ENCODE results near the gene CBARP. TPM values are rescaled to one million over a fixed set of nuclear protein-coding genes. Genes with fewer than 3 reads are reported as not detected.

CBARP gene
- polyA plus RNA-seq, 2 donors = 0.95 to 1.3 TPM

GRCh38 chr19:1221904-1222255, 15.9 kb downstream of the CBARP start:
- no peak overlapping the region for H3K27ac ChIP-seq (ENCODE audit: low read depth in 2 of 2, low read length in 1 of 2)
- H3K36me3 ChIP-seq (ENCODE audit: control insufficient read depth in 2 of 2, insufficient read depth in 2 of 2, low read length in 1 of 2) = peaks cover 12 to 61% of the 10 kb centered on the region in 2 donors
- no peaks in the 10 kb centered on the region for H3K9me3 ChIP-seq (ENCODE audit: control insufficient read depth in 2 of 2, insufficient read depth in 1 of 2, low read depth in 1 of 2, low read length in 1 of 2)
- H3K4me3 ChIP-seq (ENCODE audit: low read depth in 1 of 2, low read length in 2 of 2) = no peak overlapping the region
- H3K4me1 ChIP-seq (ENCODE audit: control insufficient read depth in 2 of 2, insufficient read depth in 2 of 2, low read length in 1 of 2) = peaks cover 0 to 1% of the 10 kb centered on the region in 2 donors
- no peaks in the 10 kb centered on the region for H3K27me3 ChIP-seq (ENCODE audit: control insufficient read depth in 1 of 2, insufficient read depth in 2 of 2, low read length in 2 of 2)
- 88 to 90% methylated on average over 22 of the region's 22 CpGs for WGBS, 2 donors

GRCh38 chr19:1220976-1221903, 16.6 kb downstream of the CBARP start:
- H3K27me3 ChIP-seq (ENCODE audit: control insufficient read depth in 1 of 2, insufficient read depth in 2 of 2, low read length in 2 of 2) = no peaks in the 10 kb centered on the region
- peaks cover 0 to 5% of the 10 kb centered on the region in 2 donors for H3K4me1 ChIP-seq (ENCODE audit: control insufficient read depth in 2 of 2, insufficient read depth in 2 of 2, low read length in 1 of 2)
- H3K4me3 ChIP-seq (ENCODE audit: low read depth in 1 of 2, low read length in 2 of 2) = no peak overlapping the region
- no peak overlapping the region for H3K27ac ChIP-seq (ENCODE audit: low read depth in 2 of 2, low read length in 1 of 2)
- 69 to 79% methylated on average over 38 of the region's 38 CpGs for WGBS, 2 donors
- H3K9me3 ChIP-seq (ENCODE audit: control insufficient read depth in 2 of 2, insufficient read depth in 1 of 2, low read depth in 1 of 2, low read length in 1 of 2) = no peaks in the 10 kb centered on the region
- H3K36me3 ChIP-seq (ENCODE audit: control insufficient read depth in 2 of 2, insufficient read depth in 2 of 2, low read length in 1 of 2) = peaks cover 8 to 58% of the 10 kb centered on the region in 2 donors

- no peaks in the 10 kb centered on the region for H3K27me3 ChIP-seq (ENCODE audit: control insufficient read depth in 1 of 2, insufficient read depth in 2 of 2, low read length in 2 of 2)
- peaks cover 8 to 50% of the 10 kb centered on the region in 2 donors for H3K36me3 ChIP-seq (ENCODE audit: control insufficient read depth in 2 of 2, insufficient read depth in 2 of 2, low read length in 1 of 2)
- no peak overlapping the region for H3K4me3 ChIP-seq (ENCODE audit: low read depth in 1 of 2, low read length in 2 of 2)
- H3K9me3 ChIP-seq (ENCODE audit: control insufficient read depth in 2 of 2, insufficient read depth in 1 of 2, low read depth in 1 of 2, low read length in 1 of 2) = no peaks in the 10 kb centered on the region
- H3K4me1 ChIP-seq (ENCODE audit: control insufficient read depth in 2 of 2, insufficient read depth in 2 of 2, low read length in 1 of 2) = peaks cover 0 to 8% of the 10 kb centered on the region in 2 donors
- 83 to 86% methylated on average over 27 to 33 of the region's 33 CpGs for WGBS, 2 donors
- H3K27ac ChIP-seq (ENCODE audit: low read depth in 2 of 2, low read length in 1 of 2) = no peak overlapping the region
Observed at GRCh38 chr19:1220477-1220930, 17.3 kb downstream of the CBARP start.

- 88 to 90% methylated on average over 15 to 19 of the region's 19 CpGs for WGBS, 2 donors
- Histone ChIP-seq H3K27me3 (ENCODE audit: control insufficient read depth in 1 of 2, insufficient read depth in 2 of 2, low read length in 2 of 2) (no peaks in the 10 kb centered on the region), H3K4me3 (ENCODE audit: low read depth in 1 of 2, low read length in 2 of 2) (no peak overlapping the region), H3K27ac (ENCODE audit: low read depth in 2 of 2, low read length in 1 of 2) (no peak overlapping the region), H3K9me3 (ENCODE audit: control insufficient read depth in 2 of 2, insufficient read depth in 1 of 2, low read depth in 1 of 2, low read length in 1 of 2) (no peaks in the 10 kb centered on the region), H3K36me3 (ENCODE audit: control insufficient read depth in 2 of 2, insufficient read depth in 2 of 2, low read length in 1 of 2) (peaks cover 8 to 48% of the 10 kb centered on the region in 2 donors), H3K4me1 (ENCODE audit: control insufficient read depth in 2 of 2, insufficient read depth in 2 of 2, low read length in 1 of 2) (peaks cover 0 to 14% of the 10 kb centered on the region in 2 donors)
Observed at GRCh38 chr19:1219786-1220476, 17.9 kb downstream of the CBARP start.

GRCh38 chr19:1218751-1219567, 18.8 kb downstream of the CBARP start:
- Histone ChIP-seq H3K27me3 (ENCODE audit: control insufficient read depth in 1 of 2, insufficient read depth in 2 of 2, low read length in 2 of 2) (no peaks in the 10 kb centered on the region), H3K4me1 (ENCODE audit: control insufficient read depth in 2 of 2, insufficient read depth in 2 of 2, low read length in 1 of 2) (peaks cover 5 to 23% of the 10 kb centered on the region in 2 donors), H3K27ac (ENCODE audit: low read depth in 2 of 2, low read length in 1 of 2) (peak overlapping the region; percentile 0 to 45), H3K4me3 (ENCODE audit: low read depth in 1 of 2, low read length in 2 of 2) (no peak overlapping the region), H3K9me3 (ENCODE audit: control insufficient read depth in 2 of 2, insufficient read depth in 1 of 2, low read depth in 1 of 2, low read length in 1 of 2) (no peaks in the 10 kb centered on the region), H3K36me3 (ENCODE audit: control insufficient read depth in 2 of 2, insufficient read depth in 2 of 2, low read length in 1 of 2) (peaks cover 8 to 39% of the 10 kb centered on the region in 2 donors)
- 88% methylated on average over 36 to 37 of the region's 37 CpGs for WGBS, 2 donors

GRCh38 chr19:1217366-1217765, 20.4 kb downstream of the CBARP start:
- WGBS, 2 donors = 78 to 87% methylated on average over 14 to 15 of the region's 15 CpGs
- no peak overlapping the region for H3K4me3 ChIP-seq (ENCODE audit: low read depth in 1 of 2, low read length in 2 of 2)
- peaks cover 8 to 27% of the 10 kb centered on the region in 2 donors for H3K36me3 ChIP-seq (ENCODE audit: control insufficient read depth in 2 of 2, insufficient read depth in 2 of 2, low read length in 1 of 2)
- H3K4me1 ChIP-seq (ENCODE audit: control insufficient read depth in 2 of 2, insufficient read depth in 2 of 2, low read length in 1 of 2) = peaks cover 9 to 29% of the 10 kb centered on the region in 2 donors
- H3K27ac ChIP-seq (ENCODE audit: low read depth in 2 of 2, low read length in 1 of 2) = peak overlapping the region in 1 of 2 donors; percentile 45
- no peaks in the 10 kb centered on the region for H3K9me3 ChIP-seq (ENCODE audit: control insufficient read depth in 2 of 2, insufficient read depth in 1 of 2, low read depth in 1 of 2, low read length in 1 of 2)
- H3K27me3 ChIP-seq (ENCODE audit: control insufficient read depth in 1 of 2, insufficient read depth in 2 of 2, low read length in 2 of 2) = no peaks in the 10 kb centered on the region

- WGBS, 2 donors = 78 to 79% methylated on average over 12 of the region's 12 CpGs
- no peak overlapping the region for H3K4me3 ChIP-seq (ENCODE audit: low read depth in 1 of 2, low read length in 2 of 2)
- peaks cover 11 to 29% of the 10 kb centered on the region in 2 donors for H3K4me1 ChIP-seq (ENCODE audit: control insufficient read depth in 2 of 2, insufficient read depth in 2 of 2, low read length in 1 of 2)
- no peaks in the 10 kb centered on the region for H3K9me3 ChIP-seq (ENCODE audit: control insufficient read depth in 2 of 2, insufficient read depth in 1 of 2, low read depth in 1 of 2, low read length in 1 of 2)
- peaks cover 8 to 22% of the 10 kb centered on the region in 2 donors for H3K36me3 ChIP-seq (ENCODE audit: control insufficient read depth in 2 of 2, insufficient read depth in 2 of 2, low read length in 1 of 2)
- H3K27ac ChIP-seq (ENCODE audit: low read depth in 2 of 2, low read length in 1 of 2) = peak overlapping the region in 1 of 2 donors; percentile 65
- H3K27me3 ChIP-seq (ENCODE audit: control insufficient read depth in 1 of 2, insufficient read depth in 2 of 2, low read length in 2 of 2) = no peaks in the 10 kb centered on the region
Observed at GRCh38 chr19:1216756-1217155, 21.0 kb downstream of the CBARP start.

GRCh38 chr19:1214862-1215731, 22.7 kb downstream of the CBARP start:
- Histone ChIP-seq H3K4me1 (ENCODE audit: control insufficient read depth in 2 of 2, insufficient read depth in 2 of 2, low read length in 1 of 2) (peaks cover 12 to 34% of the 10 kb centered on the region in 2 donors), H3K36me3 (ENCODE audit: control insufficient read depth in 2 of 2, insufficient read depth in 2 of 2, low read length in 1 of 2) (peaks cover 0 to 6% of the 10 kb centered on the region in 2 donors), H3K27ac (ENCODE audit: low read depth in 2 of 2, low read length in 1 of 2) (peak overlapping the region; percentile 93), H3K9me3 (ENCODE audit: control insufficient read depth in 2 of 2, insufficient read depth in 1 of 2, low read depth in 1 of 2, low read length in 1 of 2) (no peaks in the 10 kb centered on the region), H3K4me3 (ENCODE audit: low read depth in 1 of 2, low read length in 2 of 2) (no peak overlapping the region), H3K27me3 (ENCODE audit: control insufficient read depth in 1 of 2, insufficient read depth in 2 of 2, low read length in 2 of 2) (no peaks in the 10 kb centered on the region)
- 63 to 69% methylated on average over 21 to 26 of the region's 26 CpGs for WGBS, 2 donors

Measured in esophagus (tissue), 2 donors.